Ovary (tissue), 3 donors: ENCODE measurements around the gene C15orf39.

Source experiments
- CTCF ChIP-seq, 3 donors: fragments of 450-650 bp in 2 of 3; fragments of 200-600 bp in 1 of 3; IDR thresholded peaks; one replicate each; pipeline versions ENCODE4 v1.5.1 to v1.8.0; 2016 to 2022; ENCODE audit warnings: antibody characterized with exemption in 3 of 3, mild to moderate bottlenecking in 1 of 3
- POLR2A ChIP-seq: fragments of 450-650 bp; IDR thresholded peaks from one replicate; pipeline ENCODE4 v1.6.1; 2017; ENCODE audit warnings: antibody characterized with exemption, mild to moderate bottlenecking, moderate library complexity
- donor health status: DM: no; HTN: no; CAD: no.

- TF ChIP-seq CTCF (IDR thresholded peaks at IDR 0.05) (no peak), POLR2A (no peak)
Observed at GRCh38 chr15:75195766-75196241, 5.9 kb upstream of the C15orf39 start.
